Neural cell (in vitro differentiated cells): ENCODE measurements around the gene C1orf21. TPM values are rescaled to one million over a fixed set of nuclear protein-coding genes. Genes with fewer than 3 reads are reported as not detected.

Experiments used
- H2AFZ ChIP-seq: fragments of 200-600, 300-800 bp; sonication (generic), shearing (Covaris generic); 2 replicates; pipeline ENCODE4 v1.6.0; 2014; ENCODE audit warnings: low read depth, mild to moderate bottlenecking, antibody characterized with exemption, low read length, moderate library complexity
- H3F3A ChIP-seq: fragments of 200-600 bp; shearing (Covaris generic); 2 replicates; pipeline ENCODE4 v1.6.1; 2016; ENCODE audit warnings: mild to moderate bottlenecking, moderate library complexity, mixed read lengths, antibody characterized with exemption, low read length; ENCODE audit not compliant: insufficient read depth, poor library complexity, severe bottlenecking
- H3K27ac ChIP-seq: fragments of 200-600, 300-800 bp; sonication (generic), shearing (Covaris generic); 2 replicates; pipeline ENCODE4 v1.5.1; 2014; ENCODE audit warnings: mild to moderate bottlenecking, low read length, moderate library complexity
- H3K27me3 ChIP-seq: fragments of 300-800, 200-600 bp; sonication (generic), shearing (Covaris generic); 2 replicates; pipeline ENCODE4 v1.6.0; 2014; ENCODE audit warnings: mild to moderate bottlenecking, low read depth, low read length, moderate library complexity; ENCODE audit not compliant: insufficient read depth
- H3K36me3 ChIP-seq: fragments of 300-800, 200-600 bp; sonication (generic), shearing (Covaris generic); 2 replicates; pipeline ENCODE4 v1.5.1; 2014; ENCODE audit warnings: mild to moderate bottlenecking, antibody characterized with exemption, low read length, moderate library complexity; ENCODE audit not compliant: insufficient read depth
- H3K4me2 ChIP-seq: fragments of 300-800, 200-600 bp; sonication (generic), shearing (Covaris generic); 2 replicates; pipeline ENCODE4 v1.6.0; 2014; ENCODE audit warnings: mild to moderate bottlenecking, low read length
- H3K4me3 ChIP-seq: fragments of 300-800, 200-600 bp; sonication (generic), shearing (Covaris generic); 2 replicates; pipeline ENCODE4 v1.5.1; 2014; ENCODE audit warnings: mild to moderate bottlenecking, low read length, moderate library complexity
- H3K79me2 ChIP-seq: fragments of 200-600 bp; shearing (Covaris generic); replicated peaks from 2 replicates; pipeline ENCODE4 v1.6.0; 2014; ENCODE audit warnings: mild to moderate bottlenecking, low read length, moderate library complexity; ENCODE audit not compliant: insufficient read depth
- H3K9ac ChIP-seq: fragments of 300-800, 200-600 bp; sonication (generic), shearing (Covaris generic); 2 replicates; pipeline ENCODE4 v1.6.1; 2016; ENCODE audit warnings: mild to moderate bottlenecking, low read length, mixed read lengths
- H3K9me2 ChIP-seq: fragments of 200-600 bp; shearing (Covaris generic); 2 replicates; pipeline ENCODE4 v1.6.1; 2016; ENCODE audit warnings: mild to moderate bottlenecking, low read length, mixed read lengths; ENCODE audit not compliant: insufficient read depth
- H3K9me3 ChIP-seq: fragments of 200-600, 300-800 bp; sonication (generic), shearing (Covaris generic); 2 replicates; pipeline ENCODE4 v1.6.1; 2016; ENCODE audit warnings: mild to moderate bottlenecking, mixed run types, low read length, moderate library complexity, mixed read lengths
- H4K20me1 ChIP-seq: fragments of 200-600 bp; shearing (Covaris generic); 2 replicates; pipeline ENCODE4 v1.6.1; 2016; ENCODE audit warnings: mild to moderate bottlenecking, mixed run types; ENCODE audit not compliant: insufficient read depth
- EP300 ChIP-seq: fragments of 450-650 bp; conservative IDR thresholded peaks from 2 replicates; pipeline ENCODE4 v1.6.1; 2014; ENCODE audit warnings: antibody characterized with exemption, mild to moderate bottlenecking, moderate library complexity; ENCODE audit not compliant: poor library complexity, severe bottlenecking
- EZH2 ChIP-seq: fragments of 200-600, 300-800 bp; shearing (Covaris generic), sonication (generic); IDR thresholded peaks from 2 replicates; pipeline ENCODE4 v1.6.1; 2014; ENCODE audit warnings: antibody characterized with exemption, low read length, borderline replicate concordance, mild to moderate bottlenecking; ENCODE audit not compliant: insufficient read depth, poor library complexity, severe bottlenecking
- MXI1 ChIP-seq: fragments of 450-650 bp; conservative IDR thresholded peaks from 2 replicates; pipeline ENCODE4 v1.6.1; 2014; ENCODE audit warnings: antibody characterized with exemption, mild to moderate bottlenecking; ENCODE audit not compliant: poor library complexity, severe bottlenecking
- POLR2AphosphoS5 ChIP-seq: IDR thresholded peaks from 2 replicates; pipeline ENCODE4 v1.6.1; 2012
- RAD21 ChIP-seq: fragments of 450-650 bp; conservative IDR thresholded peaks from 2 replicates; pipeline ENCODE4 v1.6.1; 2014; ENCODE audit warnings: antibody characterized with exemption, mild to moderate bottlenecking, moderate library complexity
- SMC3 ChIP-seq: fragments of 450-650 bp; conservative IDR thresholded peaks from 2 replicates; pipeline ENCODE4 v1.6.1; 2014; ENCODE audit warnings: antibody characterized with exemption, mild to moderate bottlenecking, moderate library complexity; ENCODE audit not compliant: poor library complexity
- TAF1 ChIP-seq: IDR thresholded peaks from 2 replicates; pipeline ENCODE4 v1.6.1; 2012; ENCODE audit warnings: low read depth
- polyA plus RNA-seq: library from polyadenylated mRNA; depleted of rRNA; stranded (reverse); fragments of >200 nt; gene quantifications from 2 replicates; pipeline ENCODE4 v1.2.3, GENCODE V29; 2014
- TF ChIP-seq, protein P1 (sequence below): IDR thresholded peaks from 2 replicates; pipeline ENCODE4 v1.6.1; 2012; ENCODE audit warnings: borderline replicate concordance
- TF ChIP-seq, protein P2 (sequence below): fragments of 450-650 bp; IDR thresholded peaks from 2 replicates; pipeline ENCODE4 v1.5.1; 2014; ENCODE audit warnings: antibody characterized with exemption, mild to moderate bottlenecking, moderate library complexity; ENCODE audit not compliant: poor library complexity, severe bottlenecking

C1orf21 gene
- polyA plus RNA-seq, 1 donor from 2014 or later = 21.1 TPM

DNA sequence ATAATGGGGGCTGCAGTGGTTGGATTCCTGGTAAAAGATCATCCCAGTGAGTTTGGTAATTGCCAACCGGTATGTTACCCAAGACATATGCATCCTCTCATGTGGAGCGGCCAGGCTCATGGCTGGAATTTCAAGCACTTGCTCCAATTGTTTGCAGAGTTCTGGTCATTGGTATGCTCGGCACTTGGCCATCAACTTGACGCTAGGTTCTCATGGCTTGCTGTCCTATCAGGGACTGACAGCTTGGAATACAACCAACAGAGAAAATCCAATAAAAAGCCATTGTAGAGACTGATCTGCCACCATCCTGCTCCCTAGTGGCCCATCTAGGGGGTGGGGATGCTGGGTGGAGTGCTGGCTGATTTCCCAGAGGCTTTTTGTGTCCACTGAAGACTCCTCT, 247.0 kb downstream of the C1orf21 start:
- Histone ChIP-seq H3K27me3 (no peaks in the 10 kb centered on the region), H3F3A (no peaks in the 10 kb centered on the region), H3K4me2 (no peak overlapping the region), H3K79me2 (no peaks in the 10 kb centered on the region), H3K36me3 (no peaks in the 10 kb centered on the region), H3K9ac (no peak overlapping the region), H3K9me2 (no peaks in the 10 kb centered on the region), H3K9me3 (no peaks in the 10 kb centered on the region), H2AFZ (no peak overlapping the region), H3K27ac (no peak overlapping the region), H4K20me1 (no peaks in the 10 kb centered on the region), H3K4me3 (no peak overlapping the region)
- TF ChIP-seq MXI1 (no peak), POLR2AphosphoS5 (no peak), EP300 (no peak), TAF1 (no peak), EZH2 (no peak), RAD21 (no peak), SMC3 (no peak)
- TF ChIP-seq, protein P1, sequence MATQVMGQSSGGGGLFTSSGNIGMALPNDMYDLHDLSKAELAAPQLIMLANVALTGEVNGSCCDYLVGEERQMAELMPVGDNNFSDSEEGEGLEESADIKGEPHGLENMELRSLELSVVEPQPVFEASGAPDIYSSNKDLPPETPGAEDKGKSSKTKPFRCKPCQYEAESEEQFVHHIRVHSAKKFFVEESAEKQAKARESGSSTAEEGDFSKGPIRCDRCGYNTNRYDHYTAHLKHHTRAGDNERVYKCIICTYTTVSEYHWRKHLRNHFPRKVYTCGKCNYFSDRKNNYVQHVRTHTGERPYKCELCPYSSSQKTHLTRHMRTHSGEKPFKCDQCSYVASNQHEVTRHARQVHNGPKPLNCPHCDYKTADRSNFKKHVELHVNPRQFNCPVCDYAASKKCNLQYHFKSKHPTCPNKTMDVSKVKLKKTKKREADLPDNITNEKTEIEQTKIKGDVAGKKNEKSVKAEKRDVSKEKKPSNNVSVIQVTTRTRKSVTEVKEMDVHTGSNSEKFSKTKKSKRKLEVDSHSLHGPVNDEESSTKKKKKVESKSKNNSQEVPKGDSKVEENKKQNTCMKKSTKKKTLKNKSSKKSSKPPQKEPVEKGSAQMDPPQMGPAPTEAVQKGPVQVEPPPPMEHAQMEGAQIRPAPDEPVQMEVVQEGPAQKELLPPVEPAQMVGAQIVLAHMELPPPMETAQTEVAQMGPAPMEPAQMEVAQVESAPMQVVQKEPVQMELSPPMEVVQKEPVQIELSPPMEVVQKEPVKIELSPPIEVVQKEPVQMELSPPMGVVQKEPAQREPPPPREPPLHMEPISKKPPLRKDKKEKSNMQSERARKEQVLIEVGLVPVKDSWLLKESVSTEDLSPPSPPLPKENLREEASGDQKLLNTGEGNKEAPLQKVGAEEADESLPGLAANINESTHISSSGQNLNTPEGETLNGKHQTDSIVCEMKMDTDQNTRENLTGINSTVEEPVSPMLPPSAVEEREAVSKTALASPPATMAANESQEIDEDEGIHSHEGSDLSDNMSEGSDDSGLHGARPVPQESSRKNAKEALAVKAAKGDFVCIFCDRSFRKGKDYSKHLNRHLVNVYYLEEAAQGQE = no peak
- TF ChIP-seq, protein P2, sequence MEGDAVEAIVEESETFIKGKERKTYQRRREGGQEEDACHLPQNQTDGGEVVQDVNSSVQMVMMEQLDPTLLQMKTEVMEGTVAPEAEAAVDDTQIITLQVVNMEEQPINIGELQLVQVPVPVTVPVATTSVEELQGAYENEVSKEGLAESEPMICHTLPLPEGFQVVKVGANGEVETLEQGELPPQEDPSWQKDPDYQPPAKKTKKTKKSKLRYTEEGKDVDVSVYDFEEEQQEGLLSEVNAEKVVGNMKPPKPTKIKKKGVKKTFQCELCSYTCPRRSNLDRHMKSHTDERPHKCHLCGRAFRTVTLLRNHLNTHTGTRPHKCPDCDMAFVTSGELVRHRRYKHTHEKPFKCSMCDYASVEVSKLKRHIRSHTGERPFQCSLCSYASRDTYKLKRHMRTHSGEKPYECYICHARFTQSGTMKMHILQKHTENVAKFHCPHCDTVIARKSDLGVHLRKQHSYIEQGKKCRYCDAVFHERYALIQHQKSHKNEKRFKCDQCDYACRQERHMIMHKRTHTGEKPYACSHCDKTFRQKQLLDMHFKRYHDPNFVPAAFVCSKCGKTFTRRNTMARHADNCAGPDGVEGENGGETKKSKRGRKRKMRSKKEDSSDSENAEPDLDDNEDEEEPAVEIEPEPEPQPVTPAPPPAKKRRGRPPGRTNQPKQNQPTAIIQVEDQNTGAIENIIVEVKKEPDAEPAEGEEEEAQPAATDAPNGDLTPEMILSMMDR = no peak

DNA sequence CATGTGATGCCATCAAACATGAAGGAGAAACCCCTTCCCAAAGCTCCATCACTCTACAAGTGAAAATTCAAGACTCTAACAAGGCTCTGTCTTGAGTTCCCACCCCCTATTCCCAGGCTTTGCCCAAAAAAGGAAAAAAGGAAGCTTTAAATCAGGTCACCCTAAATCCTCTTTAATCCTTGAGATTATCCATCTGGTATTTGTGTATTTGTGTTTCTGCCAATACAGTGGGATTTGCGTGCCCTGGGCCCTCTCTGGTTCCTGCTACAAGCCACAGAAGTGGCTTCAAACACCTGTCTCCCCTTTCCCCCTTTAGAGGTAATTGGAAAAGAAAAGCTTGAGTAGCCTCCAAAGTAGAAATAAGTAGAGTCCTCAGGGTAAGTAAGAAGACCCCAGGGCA, 247.5 kb downstream of the C1orf21 start:
- Histone ChIP-seq H3K79me2 (no peaks in the 10 kb centered on the region), H3K27ac (no peak overlapping the region), H3K4me2 (no peak overlapping the region)

More for the DNA sequence above, 247.5 kb downstream of the C1orf21 start:
- no peaks in the 10 kb centered on the region for H3K27me3 ChIP-seq
- no peaks in the 10 kb centered on the region for H3K9me2 ChIP-seq
- H3F3A ChIP-seq = no peaks in the 10 kb centered on the region
- TF ChIP-seq, protein P2 = no peak
- TF ChIP-seq SMC3 = no peak
- no peak for TF ChIP-seq TAF1
- TF ChIP-seq MXI1 = no peak
- no peak for TF ChIP-seq EZH2
- TF ChIP-seq, protein P1 = no peak
- TF ChIP-seq POLR2AphosphoS5 = no peak
- TF ChIP-seq EP300 = no peak
- TF ChIP-seq RAD21 = no peak
- H4K20me1 ChIP-seq = no peaks in the 10 kb centered on the region
- no peaks in the 10 kb centered on the region for H3K9me3 ChIP-seq
- no peak overlapping the region for H3K9ac ChIP-seq
- no peak overlapping the region for H3K4me3 ChIP-seq
- H2AFZ ChIP-seq = no peak overlapping the region
- no peaks in the 10 kb centered on the region for H3K36me3 ChIP-seq
